Measurements from ENCODE around the gene PTGES. TPM values are rescaled to one million over a fixed set of nuclear protein-coding genes. Genes with fewer than 3 reads are reported as not detected.

Gene PTGES
- total and polyA plus RNA-seq, 2 experiments from 2014 or later, result 2.8 to 3.6 TPM

- Histone ChIP-seq H3K79me2 (replicated peaks; ENCODE audit: insufficient read depth) (no peaks in the 10 kb centered on the region), H3K36me3 (ENCODE audit: insufficient read depth) (no peaks in the 10 kb centered on the region), H3K4me1 (ENCODE audit: insufficient read depth) (peaks cover 9% of the 10 kb centered on the region; the same call in 1 of the 2 replicates), H3K27ac (ENCODE audit: low read depth) (no peak overlapping the region), H2AFZ (no peak overlapping the region), H4K20me1 (replicated peaks; ENCODE audit: insufficient read depth) (no peaks in the 10 kb centered on the region), H3K9me2 (ENCODE audit: insufficient read depth) (no peaks in the 10 kb centered on the region), H3K27me3 (ENCODE audit: insufficient read depth) (no peaks in the 10 kb centered on the region), H3K4me2 (no peak overlapping the region), H3F3A (replicated peaks; ENCODE audit: low read depth) (no peaks in the 10 kb centered on the region), H3K4me3 (no peak overlapping the region)
- H3K4me1 Mint-ChIP-seq, result peaks cover 6% of the 10 kb centered on the region
- DNase-seq (ENCODE audit: low spot score) (no peak), ATAC-seq (no peak)
- no peak for TF ChIP-seq ZNF114 (CRISPR knock-in tag; IDR thresholded peaks at IDR 0.05)
- no peak for TF ChIP-seq REST (IDR thresholded peaks at IDR 0.05; ENCODE audit: unreplicated experiment)
- TF ChIP-seq NANOG (IDR thresholded peaks at IDR 0.05; ENCODE audit: borderline replicate concordance), result no peak
- no peak for TF ChIP-seq EZH2 (IDR thresholded peaks at IDR 0.05; ENCODE audit: low read depth, unreplicated experiment)
- no peak for TF ChIP-seq ETS1 (IDR thresholded peaks at IDR 0.05)
- no peak for TF ChIP-seq JUNB (IDR thresholded peaks at IDR 0.05; ENCODE audit: unreplicated experiment)
- TF ChIP-seq POLR2AphosphoS5 (IDR thresholded peaks at IDR 0.05; ENCODE audit: low read depth), result no peak
- no peak for TF ChIP-seq ZNF331 (CRISPR knock-in tag; IDR thresholded peaks at IDR 0.05; ENCODE audit: low read depth)
- TF ChIP-seq ZNF462 (CRISPR knock-in tag; IDR thresholded peaks at IDR 0.05), result no peak
- TF ChIP-seq EZH2phosphoT487 (IDR thresholded peaks at IDR 0.05; ENCODE audit: unreplicated experiment), result no peak
- no peak for TF ChIP-seq CREB1 (CRISPR knock-in tag; IDR thresholded peaks at IDR 0.05; ENCODE audit: low read depth)
- TF ChIP-seq CTCF (conservative IDR thresholded peaks at IDR 0.05; ENCODE audit: low read depth in 2 of 2), result no peak
- no peak for TF ChIP-seq STAT1 (IDR thresholded peaks at IDR 0.05; ENCODE audit: unreplicated experiment)
- no peak overlapping the region for H3K27ac Mint-ChIP-seq
- no peak overlapping the region for H3K4me3 Mint-ChIP-seq
- H3K36me3 Mint-ChIP-seq (ENCODE audit: low read depth), result no peaks in the 10 kb centered on the region
- H3K9me3 Mint-ChIP-seq, result no peaks in the 10 kb centered on the region
- H3K27me3 Mint-ChIP-seq (ENCODE audit: insufficient read depth, low read depth, poor library complexity), result peaks cover 6% of the 10 kb centered on the region
Observed at GRCh38 chr9:129714511-129715061, 38.3 kb downstream of the PTGES start.

Data from GM23338 (cell line).